PC-9 (cell line): ENCODE results near the gene C1QTNF7.

ENCODE experiments used
- CTCF ChIP-seq: fragments of 200-600 bp; sonication (generic); conservative IDR thresholded peaks from 2 replicates; pipeline ENCODE4 v1.6.1; 2017; ENCODE audit warnings: mixed run types, antibody characterized with exemption, mild to moderate bottlenecking, moderate library complexity
- EZH2 ChIP-seq: fragments of 200-600 bp; sonication (generic); IDR thresholded peaks from 2 replicates; pipeline ENCODE4 v1.8.0; 2017; ENCODE audit warnings: antibody characterized with exemption, low read depth

GRCh38 chr4:15427161-15427560 lies 672 bp upstream of the C1QTNF7 start:
- TF ChIP-seq EZH2 (no peak), CTCF (no peak)
